SK-N-MC (cell line): ENCODE data around the gene CEP78.

ENCODE experiments used
- DNase-seq: peaks from one replicate; pipeline ENCODE4 v3.0.0-alpha.2; 2011; ENCODE audit warnings: low read depth, low spot score
- H3K27ac ChIP-seq: fragments of 200-600 bp; sonication (generic); 2 replicates; pipeline ENCODE4 v1.5.1; 2016; ENCODE audit warnings: mixed run types
- H3K36me3 ChIP-seq: fragments of 200-600 bp; sonication (generic); 2 replicates; pipeline ENCODE4 v1.6.1; 2017; ENCODE audit warnings: antibody characterized with exemption, low read length, mixed read lengths; ENCODE audit not compliant: insufficient read depth
- H3K4me3 ChIP-seq: fragments of 200-600 bp; sonication (generic); 2 replicates; pipeline ENCODE4 v1.5.1; 2016
- H3K9ac ChIP-seq: fragments of 200-600 bp; sonication (generic); 2 replicates; pipeline ENCODE4 v1.8.0; 2017; ENCODE audit warnings: mixed run types, mixed read lengths; ENCODE audit not compliant: insufficient read length
- H3K9me3 ChIP-seq: fragments of 200-600 bp; sonication (generic); 2 replicates; pipeline ENCODE4 v1.6.1; 2017; ENCODE audit warnings: low read depth, mild to moderate bottlenecking, antibody characterized with exemption, low read length, moderate library complexity, mixed read lengths
- EZH2 ChIP-seq: fragments of 200-600 bp; sonication (generic); IDR thresholded peaks from one replicate; pipeline ENCODE4 v1.6.1; 2017; ENCODE audit warnings: antibody characterized with exemption
- FOXP2 ChIP-seq: optimal IDR thresholded peaks from 2 replicates; pipeline ENCODE3; 2011; ENCODE audit warnings: mild to moderate bottlenecking, moderate library complexity; ENCODE audit not compliant: insufficient read depth; ENCODE audit errors: extremely low read length, control extremely low read depth
- POLR2AphosphoS5 ChIP-seq: IDR thresholded peaks from 2 replicates; pipeline ENCODE4 v1.6.1; 2012; ENCODE audit warnings: mild to moderate bottlenecking, low read depth, low read length, borderline replicate concordance

Gene CEP78

GRCh38 chr9:78207319-78207718, 28.6 kb upstream of the CEP78 start:
- H3K9me3 ChIP-seq, result no peaks in the 10 kb centered on the region
- TF ChIP-seq POLR2AphosphoS5 (no peak), FOXP2 (no peak), EZH2 (no peak)
- H3K36me3 ChIP-seq, result no peaks in the 10 kb centered on the region
- no peak for DNase-seq
- H3K9ac ChIP-seq, result no peak overlapping the region
- H3K27ac ChIP-seq, result no peak overlapping the region
- H3K4me3 ChIP-seq, result no peak overlapping the region

GRCh38 chr9:78207901-78208300, 28.0 kb upstream of the CEP78 start:
- Histone ChIP-seq H3K4me3 (no peak overlapping the region), H3K9ac (no peak overlapping the region), H3K36me3 (no peaks in the 10 kb centered on the region), H3K27ac (no peak overlapping the region), H3K9me3 (no peaks in the 10 kb centered on the region)
- DNase-seq, result no peak
- no peak for TF ChIP-seq POLR2AphosphoS5
- no peak for TF ChIP-seq EZH2
- TF ChIP-seq FOXP2, result no peak

- H3K9me3 ChIP-seq, result no peaks in the 10 kb centered on the region
- no peak overlapping the region for H3K27ac ChIP-seq
- H3K9ac ChIP-seq, result no peak overlapping the region
- H3K36me3 ChIP-seq, result no peaks in the 10 kb centered on the region
- no peak overlapping the region for H3K4me3 ChIP-seq
- DNase-seq, result no peak
- no peak for TF ChIP-seq POLR2AphosphoS5
- no peak for TF ChIP-seq EZH2
- no peak for TF ChIP-seq FOXP2
These were observed 26.7 kb upstream of the CEP78 start for GRCh38 chr9:78209127-78209526.

- no peak for DNase-seq
- H3K4me3 ChIP-seq, result no peak overlapping the region
- H3K9me3 ChIP-seq, result no peaks in the 10 kb centered on the region
- TF ChIP-seq EZH2 (no peak), POLR2AphosphoS5 (no peak), FOXP2 (no peak)
- H3K9ac ChIP-seq, result no peak overlapping the region
- no peak overlapping the region for H3K27ac ChIP-seq
- H3K36me3 ChIP-seq, result no peaks in the 10 kb centered on the region
These were observed 25.0 kb upstream of the CEP78 start for GRCh38 chr9:78210841-78211301.

- Histone ChIP-seq H3K27ac (no peak overlapping the region), H3K4me3 (no peak overlapping the region), H3K9me3 (no peaks in the 10 kb centered on the region), H3K9ac (no peak overlapping the region), H3K36me3 (no peaks in the 10 kb centered on the region)
- no peak for DNase-seq
- TF ChIP-seq FOXP2 (no peak), POLR2AphosphoS5 (no peak), EZH2 (no peak)
These were observed 23.0 kb upstream of the CEP78 start for GRCh38 chr9:78212868-78213267.

- Histone ChIP-seq H3K4me3 (0 out of 2 replicates have a peak overlapping the region, but pooled peaks have one; percentile 3), H3K36me3 (no peaks in the 10 kb centered on the region), H3K9me3 (no peaks in the 10 kb centered on the region), H3K9ac (peak overlapping the region; percentile 54), H3K27ac (peak overlapping the region; percentile 67)
- TF ChIP-seq FOXP2 (no peak), EZH2 (no peak), POLR2AphosphoS5 (no peak)
- no peak for DNase-seq
These were observed 22.2 kb upstream of the CEP78 start for GRCh38 chr9:78213712-78214111.

- no peak for DNase-seq
- no peak for TF ChIP-seq FOXP2
- TF ChIP-seq EZH2, result no peak
- TF ChIP-seq POLR2AphosphoS5, result no peak
- H3K9ac ChIP-seq, result peak overlapping the region; percentile 21
- H3K36me3 ChIP-seq, result no peaks in the 10 kb centered on the region
- H3K27ac ChIP-seq, result 0 out of 2 replicates have a peak overlapping the region, but pooled peaks have one; percentile 67
- H3K9me3 ChIP-seq, result no peaks in the 10 kb centered on the region
- peak overlapping the region; percentile 3; the same call in 1 of the 2 replicates for H3K4me3 ChIP-seq
These were observed 21.4 kb upstream of the CEP78 start for GRCh38 chr9:78214492-78214891.

GRCh38 chr9:78215706-78216105, 20.2 kb upstream of the CEP78 start:
- TF ChIP-seq EZH2, result no peak
- TF ChIP-seq POLR2AphosphoS5, result no peak
- TF ChIP-seq FOXP2, result no peak
- H3K36me3 ChIP-seq, result no peaks in the 10 kb centered on the region
- H3K27ac ChIP-seq, result no peak overlapping the region
- no peak for DNase-seq
- H3K4me3 ChIP-seq, result no peak overlapping the region
- no peaks in the 10 kb centered on the region for H3K9me3 ChIP-seq
- H3K9ac ChIP-seq, result no peak overlapping the region

- Histone ChIP-seq H3K36me3 (no peaks in the 10 kb centered on the region), H3K9me3 (no peaks in the 10 kb centered on the region; the same call in 1 of the 2 replicates), H3K27ac (no peak overlapping the region), H3K4me3 (no peak overlapping the region), H3K9ac (no peak overlapping the region)
- TF ChIP-seq EZH2 (no peak), FOXP2 (no peak), POLR2AphosphoS5 (no peak)
- no peak for DNase-seq
These were observed 17.0 kb upstream of the CEP78 start for GRCh38 chr9:78218890-78219289.
